HG03439 (cell line): ENCODE data around the gene HSCB.
"Not testable (repeated sequence)": the region's sequence is repeated elsewhere in the genome, so short reads cannot be mapped to it uniquely, and the experiment has no call there.

Experiments used
- ATAC-seq: cut with Tn5 transposase; IDR thresholded peaks from one replicate; pipeline ENCODE4 v1.9.1; 2021; ENCODE audit warnings: mild to moderate bottlenecking, moderate library complexity; ENCODE audit not compliant: unreplicated experiment

HSCB gene

DNA sequence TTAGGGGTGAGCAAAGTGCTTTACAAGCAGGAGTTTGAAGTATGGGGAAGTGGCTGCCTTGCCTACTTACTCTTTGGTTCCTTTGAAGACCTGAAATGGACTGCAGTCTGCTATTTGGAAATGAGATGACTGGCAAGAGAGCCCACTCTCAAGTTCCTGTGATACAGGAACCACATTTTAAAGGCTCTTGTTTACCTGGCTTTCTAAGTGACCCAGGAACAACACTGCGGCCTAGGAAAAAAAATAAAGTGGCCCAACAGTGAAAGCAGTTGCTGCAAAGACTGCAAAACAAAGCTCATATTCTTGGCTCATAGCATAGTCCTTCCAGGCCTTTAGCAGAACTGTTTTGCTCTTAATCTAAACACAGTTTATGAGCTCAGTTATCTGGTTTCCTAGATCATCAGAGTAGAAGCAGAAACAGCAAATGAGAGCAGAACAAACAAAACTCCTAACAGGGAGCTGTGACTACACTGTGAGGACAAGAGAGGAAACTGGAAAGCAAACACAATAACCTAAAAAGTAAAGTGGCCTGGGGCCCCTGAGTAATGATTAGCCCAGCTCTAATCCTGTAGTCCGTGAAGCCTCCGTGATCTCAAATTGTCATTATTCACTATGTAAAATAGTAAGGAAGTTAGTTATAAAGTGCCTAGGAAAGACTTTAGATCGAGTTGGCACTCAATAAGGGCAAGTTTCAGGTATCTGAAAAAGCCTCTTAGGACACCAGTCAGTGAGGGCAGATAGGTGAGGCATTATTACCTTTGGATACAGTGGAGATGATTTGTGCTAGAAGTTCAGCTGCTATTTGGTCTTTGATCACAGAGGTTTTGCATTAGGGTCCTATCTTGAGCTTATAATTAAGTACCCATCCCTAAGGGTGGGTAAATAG, 42.2 kb downstream of the HSCB start:
- no peak for ATAC-seq

DNA sequence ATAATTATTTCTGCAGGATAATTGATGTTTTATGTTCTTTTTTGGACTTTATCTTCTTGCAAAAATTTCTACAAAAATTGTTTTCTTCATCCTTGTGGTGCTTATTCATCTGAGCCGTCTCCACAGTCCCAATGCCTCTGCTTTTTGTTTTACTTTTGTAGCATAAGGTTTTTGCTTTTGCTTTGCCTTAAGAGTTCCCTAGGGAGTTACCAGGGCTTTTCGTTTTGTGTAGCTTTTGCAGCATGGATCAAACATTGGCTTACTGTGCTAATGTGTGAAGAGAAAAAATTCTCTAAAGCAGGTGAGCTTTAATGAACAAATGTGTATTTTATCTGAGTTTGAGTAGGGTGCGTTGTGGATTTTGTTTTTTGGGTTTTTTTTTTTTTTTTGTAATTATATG, 46.8 kb downstream of the HSCB start:
- no peak for ATAC-seq

- no peak for ATAC-seq
These were observed 49.3 kb downstream of the HSCB start for GRCh38 chr22:28791124-28791523.

DNA sequence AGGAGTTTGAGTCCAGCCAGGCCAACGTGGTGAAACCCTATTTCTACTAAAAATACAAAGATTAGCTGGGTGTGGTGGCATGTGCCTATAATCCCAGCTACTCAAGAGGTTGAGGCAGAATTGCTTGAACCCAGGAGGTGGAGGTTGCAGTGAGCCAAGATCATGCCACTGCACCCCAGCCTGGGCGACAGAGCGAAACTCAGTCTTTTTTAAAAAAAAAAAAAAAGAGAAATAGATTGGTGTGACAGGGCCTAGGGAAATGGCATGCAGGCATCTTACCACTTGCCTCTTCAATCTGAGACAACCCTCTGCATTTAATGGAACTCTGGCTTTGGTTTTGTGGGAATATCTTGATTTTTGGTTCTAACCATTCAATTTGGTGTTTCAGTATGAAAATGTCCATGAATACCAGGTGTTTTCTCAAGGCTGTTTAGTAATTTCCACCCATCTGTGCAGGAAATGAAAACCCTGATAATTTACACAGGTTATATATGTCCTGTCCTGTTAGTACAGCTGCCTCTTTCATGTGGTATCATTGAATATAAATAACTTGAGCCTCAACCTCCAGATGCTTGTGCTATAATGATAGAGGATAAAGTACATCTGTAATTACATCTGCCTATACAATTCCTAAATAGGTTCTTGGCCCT, 50.1 kb downstream of the HSCB start:
- ATAC-seq, result peak; percentile 52

GRCh38 chr22:28792491-28793383, 50.9 kb downstream of the HSCB start:
- peak; percentile 26 for ATAC-seq

GRCh38 chr22:28793976-28794584, 52.2 kb downstream of the HSCB start:
- no peak for ATAC-seq

DNA sequence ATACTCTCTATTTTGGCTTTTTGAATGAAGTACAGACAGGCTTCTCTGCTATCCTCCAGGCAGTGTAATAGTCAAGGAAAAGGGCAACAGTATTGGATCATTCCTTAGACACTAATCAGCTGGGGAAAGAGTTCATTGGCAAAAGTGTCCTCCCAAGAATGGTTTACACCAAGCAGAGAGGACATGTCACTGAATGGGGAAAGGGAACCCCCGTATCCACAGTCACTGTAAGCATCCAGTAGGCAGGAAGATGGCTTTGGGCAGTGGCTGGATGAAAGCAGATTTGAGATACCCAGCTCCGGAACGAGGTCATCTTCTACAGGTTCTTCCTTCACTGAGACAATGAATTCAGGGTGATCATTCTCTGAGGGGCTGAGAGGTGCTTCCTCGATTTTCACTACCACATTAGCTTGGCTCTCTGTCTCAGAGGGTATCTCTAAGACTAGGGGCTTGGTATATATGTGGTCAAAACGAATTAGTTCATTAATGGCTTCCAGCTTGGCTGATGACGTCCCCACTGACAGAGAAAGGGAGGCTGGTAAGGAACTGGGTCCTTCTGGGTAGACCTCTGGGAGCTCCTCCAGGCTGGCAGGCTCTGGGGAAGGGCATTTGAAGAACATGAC, 53.3 kb downstream of the HSCB start:
- no peak for ATAC-seq

DNA sequence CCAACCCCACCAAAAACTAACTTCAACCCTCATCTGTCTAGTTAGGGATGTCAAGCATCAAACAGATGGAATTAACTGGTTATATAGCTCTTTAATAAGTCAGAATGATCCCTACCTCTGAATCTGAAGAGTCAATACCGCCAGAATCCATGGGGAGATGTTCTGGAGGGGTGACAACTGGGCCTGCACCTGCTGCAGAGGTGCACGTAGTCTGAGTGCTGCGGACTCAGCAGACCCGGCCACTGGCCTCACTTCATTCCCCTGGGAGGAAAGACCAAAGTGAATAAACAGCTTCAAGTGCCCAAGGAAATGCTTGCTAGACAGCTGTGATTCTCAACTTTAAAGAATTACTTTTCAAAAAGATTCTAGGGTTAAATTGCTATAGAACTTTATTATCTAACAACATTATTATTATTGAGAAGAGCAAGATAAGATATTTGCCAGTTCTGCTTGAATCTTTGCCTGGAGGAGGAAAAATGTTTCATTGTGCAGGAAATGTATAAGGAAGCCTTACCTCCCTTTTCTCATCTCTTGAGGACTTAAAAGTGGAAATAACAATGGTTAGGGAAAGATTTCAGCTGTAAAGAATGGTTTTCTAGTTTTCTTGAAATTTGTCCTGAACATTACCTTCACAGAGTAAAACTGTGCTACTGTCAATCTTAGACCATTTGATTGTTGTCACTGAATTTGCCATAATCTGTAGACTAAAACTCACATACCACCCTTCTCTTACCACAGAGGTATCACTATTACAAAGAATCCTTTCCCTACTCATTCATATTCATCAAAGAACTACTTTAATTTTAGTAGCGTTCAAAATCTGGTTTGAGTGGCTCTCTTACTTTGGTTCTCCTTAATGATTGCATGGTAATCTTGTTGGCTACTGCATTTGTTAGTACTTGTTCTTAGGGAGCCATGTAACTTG, 54.4 kb downstream of the HSCB start:
- no peak for ATAC-seq

GRCh38 chr22:28798810-28799605, 57.2 kb downstream of the HSCB start:
- no peak for ATAC-seq

GRCh38 chr22:28799606-28800307, 57.9 kb downstream of the HSCB start:
- ATAC-seq, result peak; percentile 24

DNA sequence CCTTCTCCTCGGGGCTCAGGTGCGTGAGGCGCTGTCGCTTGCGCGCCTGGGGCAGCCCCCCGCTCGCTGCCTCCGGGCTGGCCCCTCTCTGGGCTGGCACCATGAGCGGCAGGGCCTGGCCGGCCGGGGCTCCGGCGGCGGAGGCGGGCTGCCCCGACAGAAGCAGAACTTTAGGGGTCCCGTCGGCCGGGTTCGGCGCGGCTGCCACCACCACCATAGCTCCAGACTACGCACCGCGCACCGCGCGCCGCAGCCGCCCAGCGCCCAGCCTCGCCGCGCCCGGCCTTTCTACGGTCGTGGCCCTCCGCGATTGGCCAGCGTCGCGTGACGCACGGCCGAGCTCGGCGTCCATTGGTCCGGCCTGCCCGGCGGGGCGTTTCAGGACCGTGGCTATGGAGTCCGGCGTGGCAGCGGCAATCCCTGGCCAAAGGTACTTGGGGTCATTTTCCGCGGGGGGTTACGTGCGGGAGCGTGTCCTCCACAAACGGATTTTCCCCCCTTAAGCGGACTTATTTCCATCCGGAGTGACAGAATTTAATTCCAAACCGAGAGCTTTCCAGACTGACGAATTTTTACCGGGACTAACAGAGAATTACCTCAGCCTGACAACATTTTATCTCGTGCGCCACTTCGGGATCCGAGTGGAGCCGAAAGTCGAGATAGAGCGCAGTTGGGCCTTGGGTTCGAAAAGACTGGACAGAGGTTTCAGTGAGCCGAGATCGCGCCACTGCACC, 58.6 kb downstream of the HSCB start, which contains the start of gene XBP1:
TSS of gene XBP1 (minus strand) at position 262 of the 734 bp plus-strand sequence.
- peak; percentile 89 for ATAC-seq

DNA sequence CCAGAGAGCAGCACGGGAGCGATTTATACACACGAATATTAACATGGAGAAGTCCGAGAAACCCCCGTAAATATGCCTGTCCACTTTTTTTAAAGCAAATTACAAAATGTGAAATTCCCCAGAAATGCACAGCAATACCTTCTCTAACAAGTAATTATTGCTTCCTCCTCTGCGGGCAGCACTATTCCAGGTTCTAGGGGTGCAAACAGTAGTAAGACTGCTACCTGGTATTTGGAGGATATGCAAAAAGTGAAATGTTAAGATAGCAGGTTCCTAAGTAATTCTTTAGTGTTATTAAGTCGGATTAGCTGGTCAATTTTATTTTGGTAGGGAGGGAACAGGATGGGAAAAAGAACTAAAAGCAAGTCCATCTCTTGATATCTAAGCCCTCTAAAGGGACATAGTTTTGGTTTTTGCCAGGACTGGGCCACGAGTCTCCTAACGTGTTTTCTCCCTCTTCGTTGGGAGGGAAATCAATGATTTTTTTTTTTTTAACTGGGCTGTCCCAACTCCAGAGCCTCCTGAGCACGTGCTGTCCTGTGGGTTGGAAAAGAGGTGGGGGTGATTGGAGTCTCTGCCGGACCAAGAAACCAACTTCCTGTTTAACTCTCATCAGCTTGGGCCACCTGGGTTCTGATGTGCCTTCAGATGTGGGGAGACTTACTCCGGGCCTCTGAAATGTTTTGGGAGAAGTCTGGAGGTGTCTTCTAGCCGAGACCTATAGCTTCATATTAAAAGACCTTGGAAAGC, 60.2 kb downstream of the HSCB start:
- no peak for ATAC-seq

DNA sequence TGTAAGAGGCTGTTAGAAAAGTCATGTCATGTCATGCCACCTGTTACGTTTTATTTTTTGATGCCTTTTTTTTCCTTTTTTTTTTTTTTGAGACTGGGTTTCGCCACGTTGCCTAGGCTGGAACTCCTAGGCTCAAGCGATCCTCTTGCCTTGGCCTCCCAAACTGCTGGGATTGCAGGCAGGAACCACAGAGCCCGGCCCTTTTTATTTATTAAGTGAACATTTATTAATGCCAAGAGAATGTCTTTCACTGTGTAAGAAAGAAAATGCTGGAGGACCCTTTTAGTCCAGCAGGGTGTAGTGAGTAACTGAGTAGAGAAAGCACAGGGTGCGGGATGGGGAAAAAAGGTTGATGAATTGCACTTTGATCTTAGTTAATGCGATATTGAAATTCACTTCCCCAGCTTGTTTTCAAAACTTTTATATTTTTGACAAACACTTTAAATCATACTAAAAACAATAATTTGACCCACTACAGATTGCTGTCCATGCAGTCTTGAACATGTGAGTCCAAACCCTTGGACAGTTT, 60.8 kb downstream of the HSCB start:
- ATAC-seq, result no peak

DNA sequence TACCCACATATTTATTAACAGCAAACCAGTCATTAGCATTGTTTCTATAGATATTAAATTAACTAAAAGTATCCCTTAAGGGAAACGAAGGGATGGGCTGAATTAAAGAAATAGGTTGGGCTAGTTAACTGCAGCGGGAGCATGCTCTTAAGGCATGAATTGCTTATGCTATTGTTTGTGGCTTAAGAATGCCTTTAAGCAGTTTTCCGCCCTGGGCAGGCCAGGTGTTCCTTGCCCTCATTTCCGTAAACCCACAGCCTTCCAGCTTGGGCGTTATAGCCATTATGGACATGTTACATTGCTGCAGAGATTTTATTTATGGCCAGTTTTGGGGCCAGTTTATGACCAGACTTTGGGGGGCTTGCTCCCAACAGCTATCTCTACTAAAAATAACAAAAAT, 63.6 kb downstream of the HSCB start:
- ATAC-seq, result not testable (repeated sequence)
